ENCODE data around the gene SYPL2. TPM values are rescaled to one million over a fixed set of nuclear protein-coding genes. Genes with fewer than 3 reads are reported as not detected.

The SYPL2 gene
- polyA plus RNA-seq, 2 of the 4 experiments (the other 2 are of a cell fraction), result 0.04 to 0.05 TPM

DNA sequence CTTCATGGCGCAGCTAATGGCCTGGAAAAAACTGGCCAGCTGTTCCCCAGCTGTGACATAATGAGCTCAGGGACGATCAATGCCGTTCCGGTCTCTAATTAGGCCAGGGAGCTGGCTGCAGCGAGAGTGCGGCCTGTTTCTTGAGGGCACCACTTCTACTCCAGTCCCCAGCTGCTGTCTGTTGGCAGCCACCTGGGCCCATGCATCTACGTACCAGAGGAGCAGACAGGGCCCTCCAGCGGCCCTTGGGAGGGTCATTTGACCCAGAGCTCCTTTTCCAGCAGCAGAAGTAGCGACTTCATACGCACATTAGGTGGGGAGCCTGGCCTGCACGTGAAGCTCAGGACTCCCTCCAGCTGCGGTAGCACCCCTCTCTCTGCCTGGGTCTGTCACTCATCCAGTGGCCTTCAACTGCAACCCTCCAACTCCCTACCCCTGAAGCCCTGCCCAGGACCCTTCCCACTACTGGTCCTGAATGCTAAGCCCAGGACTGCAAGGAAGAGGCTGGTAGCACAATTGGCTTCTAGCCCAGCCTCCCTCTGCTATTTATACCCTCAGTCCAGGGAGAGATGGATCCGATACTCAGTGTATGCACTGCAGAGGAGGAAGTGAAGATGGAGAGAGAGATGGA lies 64.2 kb downstream of the SYPL2 start:
- WGBS (ENCODE audit: missing lambda C conversion rate), result 72% methylated on average over 11 of the region's 13 CpGs
- ATAC-seq (no peak), DNase-seq (ENCODE audit: low read depth in 1 of 2, low spot score in 1 of 2) (no peak), FAIRE-seq (no peak)
- ChIA-PET POLR2A (interaction anchor here (0.9 kb wide), 1 partner anchor 47 kb away, joined by 3 read pairs; the partner anchor contains the start of gene ATXN7L2), CTCF (interaction anchor here (1.7 to 21.4 kb wide), 4 partner anchors 12 to 132 kb away, joined by 6 to 749 read pairs (median 188); partner anchors contain the start of genes AMIGO1, ATXN7L2, CYB561D1 and GPR61)
- Histone ChIP-seq H3K4me1 (peaks cover 4% of the 10 kb centered on the region; the same call in 2 of the 3 replicates), H3K4me2 (no peak overlapping the region), H3K4me3 (no peak overlapping the region), H3K27ac (no peak overlapping the region), H3K9me3 (no peaks in the 10 kb centered on the region)
- TF ChIP-seq FOSL2 (IDR thresholded peaks at IDR 0.05) (no peak), FOSL2 (CRISPR knock-in tag; IDR thresholded peaks at IDR 0.05) (no peak), NR3C1 (IDR thresholded peaks at IDR 0.05) (no peak), GATA3 (IDR thresholded peaks at IDR 0.05; ENCODE audit: borderline replicate concordance) (no peak), ZC3H11A (IDR thresholded peaks at IDR 0.05) (no peak), BHLHE40 (IDR thresholded peaks at IDR 0.05; ENCODE audit: low read depth, low read length) (no peak), HEYL (CRISPR knock-in tag; IDR thresholded peaks at IDR 0.05) (no peak)
- TF ChIP-seq, protein P1, sequence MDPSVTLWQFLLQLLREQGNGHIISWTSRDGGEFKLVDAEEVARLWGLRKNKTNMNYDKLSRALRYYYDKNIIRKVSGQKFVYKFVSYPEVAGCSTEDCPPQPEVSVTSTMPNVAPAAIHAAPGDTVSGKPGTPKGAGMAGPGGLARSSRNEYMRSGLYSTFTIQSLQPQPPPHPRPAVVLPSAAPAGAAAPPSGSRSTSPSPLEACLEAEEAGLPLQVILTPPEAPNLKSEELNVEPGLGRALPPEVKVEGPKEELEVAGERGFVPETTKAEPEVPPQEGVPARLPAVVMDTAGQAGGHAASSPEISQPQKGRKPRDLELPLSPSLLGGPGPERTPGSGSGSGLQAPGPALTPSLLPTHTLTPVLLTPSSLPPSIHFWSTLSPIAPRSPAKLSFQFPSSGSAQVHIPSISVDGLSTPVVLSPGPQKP (IDR thresholded peaks at IDR 0.05; ENCODE audit: low read depth, low read length), result no peak
- TF ChIP-seq, protein P2, sequence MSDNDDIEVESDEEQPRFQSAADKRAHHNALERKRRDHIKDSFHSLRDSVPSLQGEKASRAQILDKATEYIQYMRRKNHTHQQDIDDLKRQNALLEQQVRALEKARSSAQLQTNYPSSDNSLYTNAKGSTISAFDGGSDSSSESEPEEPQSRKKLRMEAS (IDR thresholded peaks at IDR 0.05), result no peak
- TF ChIP-seq, protein P3, sequence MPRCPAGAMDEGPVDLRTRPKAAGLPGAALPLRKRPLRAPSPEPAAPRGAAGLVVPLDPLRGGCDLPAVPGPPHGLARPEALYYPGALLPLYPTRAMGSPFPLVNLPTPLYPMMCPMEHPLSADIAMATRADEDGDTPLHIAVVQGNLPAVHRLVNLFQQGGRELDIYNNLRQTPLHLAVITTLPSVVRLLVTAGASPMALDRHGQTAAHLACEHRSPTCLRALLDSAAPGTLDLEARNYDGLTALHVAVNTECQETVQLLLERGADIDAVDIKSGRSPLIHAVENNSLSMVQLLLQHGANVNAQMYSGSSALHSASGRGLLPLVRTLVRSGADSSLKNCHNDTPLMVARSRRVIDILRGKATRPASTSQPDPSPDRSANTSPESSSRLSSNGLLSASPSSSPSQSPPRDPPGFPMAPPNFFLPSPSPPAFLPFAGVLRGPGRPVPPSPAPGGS (IDR thresholded peaks at IDR 0.05), result no peak

DNA sequence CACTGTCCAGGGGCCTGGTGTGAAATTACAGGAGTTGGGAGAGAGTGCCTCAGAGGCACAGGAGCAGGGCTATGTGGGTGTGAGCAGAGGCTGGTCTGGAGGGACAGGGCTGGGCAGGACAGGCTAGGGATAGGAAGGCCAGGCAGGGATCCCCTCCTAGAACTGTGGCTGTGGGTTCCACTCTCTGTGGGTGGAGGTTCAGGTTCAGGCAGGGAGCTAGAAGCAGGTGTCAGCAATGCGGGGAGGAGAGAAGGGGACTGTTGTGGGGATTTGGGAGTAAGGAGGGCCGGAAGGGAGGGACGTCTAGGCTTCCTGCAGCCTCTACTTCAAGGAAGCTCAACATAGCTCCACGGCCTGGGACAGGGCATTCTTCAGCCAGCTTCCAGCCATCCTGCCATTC lies 65.0 kb downstream of the SYPL2 start:
- FAIRE-seq (no peak), DNase-seq (ENCODE audit: low read depth in 1 of 2, low spot score in 1 of 2) (no peak), ATAC-seq (no peak)
- 64% methylated on average over 4 of the region's 4 CpGs for WGBS (ENCODE audit: missing lambda C conversion rate)
- TF ChIP-seq ESRRA (IDR thresholded peaks at IDR 0.05; ENCODE audit: borderline replicate concordance, low read length), result no peak
- Histone ChIP-seq H3K27ac (no peak overlapping the region), H3K9me3 (no peaks in the 10 kb centered on the region), H3K4me1 (peaks cover 4% of the 10 kb centered on the region; the same call in 2 of the 3 replicates), H3K4me2 (no peak overlapping the region), H3K4me3 (no peak overlapping the region)
- ChIA-PET CTCF (interaction anchor here (0.6 to 21.4 kb wide), 33 partner anchors 8 to 820 kb away, joined by 3 to 749 read pairs (median 6); partner anchors contain the start of genes AMIGO1, ATXN7L2, CYB561D1 and GNAI3), POLR2A (no interaction called here)

Other genes starting within 250 kb of the SYPL2 start
- gene CELSR2, start 217.0 kb upstream of the SYPL2 start, polyA plus RNA-seq (2011; rRNA removed), result 2.5 and 4.9 TPM in 2 replicates
- gene CELSR2, start 217.0 kb upstream of the SYPL2 start, polyA plus RNA-seq (2017; fragmentation: RNase III; extraction: RNeasy Plus Mini Kit Qiagen cat#74134 plus additional on column Dnase treatment), result 5.6 to 5.9 TPM (median 5.6 TPM) in 3 replicates
- gene PSRC1, start 183.4 kb upstream of the SYPL2 start, polyA plus RNA-seq (2011; rRNA removed), result 13.7 and 15.3 TPM in 2 replicates
- 20.0 to 23.2 TPM (median 21.5 TPM) in 3 replicates for gene PSRC1, start 183.4 kb upstream of the SYPL2 start, polyA plus RNA-seq (2017; fragmentation: RNase III; extraction: RNeasy Plus Mini Kit Qiagen cat#74134 plus additional on column Dnase treatment)
- not detected in 2 replicates for gene MYBPHL, start 159.5 kb upstream of the SYPL2 start, polyA plus RNA-seq (2011; rRNA removed)
- not detected in 3 replicates for gene MYBPHL, start 159.5 kb upstream of the SYPL2 start, polyA plus RNA-seq (2017; fragmentation: RNase III; extraction: RNeasy Plus Mini Kit Qiagen cat#74134 plus additional on column Dnase treatment)
- gene SORT1, start 68.6 kb upstream of the SYPL2 start, polyA plus RNA-seq (2011; rRNA removed), result 13.8 and 14.7 TPM in 2 replicates
- 5.0 to 6.7 TPM (median 6.0 TPM) in 3 replicates for gene SORT1, start 68.6 kb upstream of the SYPL2 start, polyA plus RNA-seq (2017; fragmentation: RNase III; extraction: RNeasy Plus Mini Kit Qiagen cat#74134 plus additional on column Dnase treatment)
- gene PSMA5, start 40.1 kb upstream of the SYPL2 start, polyA plus RNA-seq (2011; rRNA removed), result 140 and 147 TPM in 2 replicates
- 92.7 to 99.6 TPM (median 93.7 TPM) in 3 replicates for gene PSMA5, start 40.1 kb upstream of the SYPL2 start, polyA plus RNA-seq (2017; fragmentation: RNase III; extraction: RNeasy Plus Mini Kit Qiagen cat#74134 plus additional on column Dnase treatment)
- gene ATXN7L2, start 17.4 kb downstream of the SYPL2 start, polyA plus RNA-seq (2011; rRNA removed), result 0.97 and 1.2 TPM in 2 replicates
- gene ATXN7L2, start 17.4 kb downstream of the SYPL2 start, polyA plus RNA-seq (2017; fragmentation: RNase III; extraction: RNeasy Plus Mini Kit Qiagen cat#74134 plus additional on column Dnase treatment), result 2.0 to 2.2 TPM (median 2.1 TPM) in 3 replicates
- gene CYB561D1, start 27.5 kb downstream of the SYPL2 start, polyA plus RNA-seq (2011; rRNA removed), result 4.0 and 4.9 TPM in 2 replicates
- gene CYB561D1, start 27.5 kb downstream of the SYPL2 start, polyA plus RNA-seq (2017; fragmentation: RNase III; extraction: RNeasy Plus Mini Kit Qiagen cat#74134 plus additional on column Dnase treatment), result 4.4 to 5.2 TPM (median 4.9 TPM) in 3 replicates
- gene AMIGO1, start 43.2 kb downstream of the SYPL2 start, polyA plus RNA-seq (2011; rRNA removed), result 0.43 and 0.85 TPM in 2 replicates
- 1.1 to 1.3 TPM (median 1.2 TPM) in 3 replicates for gene AMIGO1, start 43.2 kb downstream of the SYPL2 start, polyA plus RNA-seq (2017; fragmentation: RNase III; extraction: RNeasy Plus Mini Kit Qiagen cat#74134 plus additional on column Dnase treatment)
- 0.14 TPM in 1 of 2 replicates, not detected in the other for gene GPR61, start 73.3 kb downstream of the SYPL2 start, polyA plus RNA-seq (2011; rRNA removed)
- not detected in 3 replicates for gene GPR61, start 73.3 kb downstream of the SYPL2 start, polyA plus RNA-seq (2017; fragmentation: RNase III; extraction: RNeasy Plus Mini Kit Qiagen cat#74134 plus additional on column Dnase treatment)
- gene GNAI3, start 82.1 kb downstream of the SYPL2 start, polyA plus RNA-seq (2011; rRNA removed), result 6.1 and 8.7 TPM in 2 replicates
- 5.3 to 5.6 TPM (median 5.6 TPM) in 3 replicates for gene GNAI3, start 82.1 kb downstream of the SYPL2 start, polyA plus RNA-seq (2017; fragmentation: RNase III; extraction: RNeasy Plus Mini Kit Qiagen cat#74134 plus additional on column Dnase treatment)
- gene GNAT2, start 153.1 kb downstream of the SYPL2 start, polyA plus RNA-seq (2011; rRNA removed), result 0.16 and 0.20 TPM in 2 replicates
- gene GNAT2, start 153.1 kb downstream of the SYPL2 start, polyA plus RNA-seq (2017; fragmentation: RNase III; extraction: RNeasy Plus Mini Kit Qiagen cat#74134 plus additional on column Dnase treatment), result 0.25 TPM in 1 of 3 replicates, not detected in the others
- 19.3 and 31.5 TPM in 2 replicates for gene AMPD2, start 153.3 kb downstream of the SYPL2 start, polyA plus RNA-seq (2011; rRNA removed)
- gene AMPD2, start 153.3 kb downstream of the SYPL2 start, polyA plus RNA-seq (2017; fragmentation: RNase III; extraction: RNeasy Plus Mini Kit Qiagen cat#74134 plus additional on column Dnase treatment), result 39.4 to 51.7 TPM (median 47.2 TPM) in 3 replicates
- gene GSTM4, start 189.6 kb downstream of the SYPL2 start, polyA plus RNA-seq (2011; rRNA removed), result 17.2 and 21.7 TPM in 2 replicates
- gene GSTM4, start 189.6 kb downstream of the SYPL2 start, polyA plus RNA-seq (2017; fragmentation: RNase III; extraction: RNeasy Plus Mini Kit Qiagen cat#74134 plus additional on column Dnase treatment), result 13.0 to 14.3 TPM (median 13.6 TPM) in 3 replicates
- gene GSTM2, start 201.5 kb downstream of the SYPL2 start, polyA plus RNA-seq (2011; rRNA removed), result 4.8 and 6.0 TPM in 2 replicates
- 5.3 to 7.2 TPM (median 6.5 TPM) in 3 replicates for gene GSTM2, start 201.5 kb downstream of the SYPL2 start, polyA plus RNA-seq (2017; fragmentation: RNase III; extraction: RNeasy Plus Mini Kit Qiagen cat#74134 plus additional on column Dnase treatment)
- gene GSTM1, start 221.3 kb downstream of the SYPL2 start, polyA plus RNA-seq (2011; rRNA removed), result 0.22 TPM in 1 of 2 replicates, not detected in the other
- gene GSTM1, start 221.3 kb downstream of the SYPL2 start, polyA plus RNA-seq (2017; fragmentation: RNase III; extraction: RNeasy Plus Mini Kit Qiagen cat#74134 plus additional on column Dnase treatment), result not detected in 3 replicates
- not detected in 2 replicates for gene GSTM5, start 245.7 kb downstream of the SYPL2 start, polyA plus RNA-seq (2011; rRNA removed)
- not detected in 3 replicates for gene GSTM5, start 245.7 kb downstream of the SYPL2 start, polyA plus RNA-seq (2017; fragmentation: RNase III; extraction: RNeasy Plus Mini Kit Qiagen cat#74134 plus additional on column Dnase treatment)